Choroid plexus epithelial cell (primary cell): ENCODE results near the gene TMC1.
A peak's percentile ranks its signal among the peaks of the same experiment; 100 is the strongest.
"Not testable (repeated sequence)": the region's sequence is repeated elsewhere in the genome, so short reads cannot be mapped to it uniquely, and the experiment has no call there.

Experiments
- DNase-seq: peaks from one replicate; pipeline ENCODE4 v3.0.0-alpha.2; 2010; ENCODE audit warnings: low read depth
- H3K4me3 ChIP-seq: 2 replicates; pipeline ENCODE4 v1.5.1; 2011; ENCODE audit warnings: low read depth, mild to moderate bottlenecking, control low read depth, low read length, moderate library complexity
- CTCF ChIP-seq: conservative IDR thresholded peaks from 2 replicates; pipeline ENCODE4 v1.5.1; 2011; ENCODE audit warnings: low read depth, mild to moderate bottlenecking, control low read depth, inconsistent platforms, low read length, moderate library complexity

Gene TMC1

GRCh38 chr9:72539824-72540347 is 18.5 kb downstream of the TMC1 start:
- DNase-seq = no peak
- no peak overlapping the region for H3K4me3 ChIP-seq
- no peak for TF ChIP-seq CTCF

- DNase-seq = peak; percentile 43
- H3K4me3 ChIP-seq = no peak overlapping the region
These were observed 19.0 kb downstream of the TMC1 start for GRCh38 chr9:72540348-72540873.

GRCh38 chr9:72542537-72542833 is 21.1 kb downstream of the TMC1 start:
- DNase-seq = peak; percentile 58
- not testable (repeated sequence) for H3K4me3 ChIP-seq

More at GRCh38 chr9:72540348-72540873, 19.0 kb downstream of the TMC1 start:
- no peak for TF ChIP-seq CTCF

- H3K4me3 ChIP-seq = no peak overlapping the region
- no peak for TF ChIP-seq CTCF
- DNase-seq = peak; percentile 54
These were observed 21.5 kb downstream of the TMC1 start for GRCh38 chr9:72542917-72543316.

- TF ChIP-seq CTCF = no peak
- H3K4me3 ChIP-seq = no peak overlapping the region
- DNase-seq = no peak
These were observed 29.9 kb downstream of the TMC1 start for GRCh38 chr9:72551306-72551705.

- H3K4me3 ChIP-seq = no peak overlapping the region
- no peak for TF ChIP-seq CTCF
- no peak for DNase-seq
These were observed 30.9 kb downstream of the TMC1 start for GRCh38 chr9:72552356-72552755.

GRCh38 chr9:72554221-72554641 is 32.8 kb downstream of the TMC1 start:
- DNase-seq = peak; percentile 87

More at GRCh38 chr9:72554221-72554641, 32.8 kb downstream of the TMC1 start:
- H3K4me3 ChIP-seq = no peak overlapping the region
- no peak for TF ChIP-seq CTCF
